GM21515 (cell line): Measurements from ENCODE around the gene MAGI3.
"Not testable (repeated sequence)": the region's sequence is repeated elsewhere in the genome, so short reads cannot be mapped to it uniquely, and the experiment has no call there.

Source experiments
- ATAC-seq: cut with Tn5 transposase; IDR thresholded peaks from one replicate; pipeline ENCODE4 v1.9.1; 2021; ENCODE audit not compliant: unreplicated experiment

MAGI3 gene

DNA sequence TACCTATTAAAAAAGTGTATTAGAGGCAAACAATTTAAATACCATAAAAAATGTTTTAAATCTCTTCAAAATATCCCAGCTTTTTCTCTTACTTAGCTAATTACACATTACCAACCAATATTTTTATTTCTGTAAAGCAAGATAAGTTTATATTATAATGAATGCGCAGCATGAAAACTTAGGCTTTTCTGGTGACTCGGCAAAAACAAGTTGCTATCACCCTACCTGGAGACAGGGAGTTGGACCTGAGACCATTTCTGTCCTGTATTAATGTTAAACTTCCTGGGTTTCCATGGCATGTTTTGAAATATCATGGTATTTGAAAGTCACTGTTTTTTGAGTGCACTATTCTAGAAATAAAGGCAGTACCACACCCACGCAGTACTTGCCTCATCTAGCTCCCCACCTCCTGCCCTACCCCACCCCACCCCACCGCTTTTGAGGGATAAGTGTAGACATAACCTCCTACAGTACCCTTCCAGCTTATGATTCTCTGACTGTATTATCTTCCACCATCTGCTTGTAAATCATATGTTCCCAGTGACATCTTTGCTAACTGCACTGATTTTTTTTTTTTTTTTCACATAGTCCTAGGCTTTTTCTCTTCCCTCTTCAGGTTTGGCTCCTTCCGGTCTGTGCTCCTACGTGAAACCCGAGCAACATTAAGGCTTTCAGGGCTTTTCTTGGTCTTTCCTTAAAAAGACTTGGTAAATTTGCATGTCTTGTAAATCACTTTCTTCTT is 291.5 kb downstream of the MAGI3 start:
- ATAC-seq = no peak

DNA sequence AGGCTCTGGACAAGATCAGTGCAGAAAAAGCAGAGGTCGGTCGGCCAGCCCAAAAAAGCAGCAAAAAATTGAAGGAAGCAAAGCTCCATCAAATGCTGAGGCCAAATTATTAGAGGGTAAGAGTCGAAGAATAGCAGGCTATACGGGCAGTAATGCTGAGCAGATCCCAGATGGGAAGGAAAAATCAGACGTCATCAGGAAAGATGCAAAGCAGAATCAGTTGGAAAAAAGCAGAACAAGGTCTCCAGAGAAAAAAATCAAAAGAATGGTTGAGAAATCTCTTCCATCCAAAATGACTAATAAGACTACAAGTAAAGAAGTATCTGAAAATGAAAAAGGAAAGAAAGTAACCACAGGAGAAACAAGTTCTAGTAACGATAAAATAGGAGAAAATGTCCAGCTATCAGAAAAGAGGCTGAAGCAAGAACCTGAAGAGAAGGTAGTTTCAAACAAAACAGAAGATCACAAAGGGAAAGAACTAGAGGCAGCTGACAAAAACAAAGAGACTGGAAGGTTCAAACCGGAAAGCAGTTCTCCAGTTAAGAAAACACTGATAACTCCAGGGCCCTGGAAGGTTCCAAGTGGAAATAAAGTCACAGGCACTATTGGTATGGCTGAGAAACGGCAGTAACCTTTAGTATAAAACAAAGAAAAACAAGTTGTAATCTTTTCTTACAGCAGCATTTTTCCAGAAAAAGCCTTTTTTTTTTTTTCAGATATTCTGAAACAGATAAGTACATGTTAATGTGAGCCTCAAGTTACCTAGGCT is 293.3 kb downstream of the MAGI3 start:
- ATAC-seq = no peak

DNA sequence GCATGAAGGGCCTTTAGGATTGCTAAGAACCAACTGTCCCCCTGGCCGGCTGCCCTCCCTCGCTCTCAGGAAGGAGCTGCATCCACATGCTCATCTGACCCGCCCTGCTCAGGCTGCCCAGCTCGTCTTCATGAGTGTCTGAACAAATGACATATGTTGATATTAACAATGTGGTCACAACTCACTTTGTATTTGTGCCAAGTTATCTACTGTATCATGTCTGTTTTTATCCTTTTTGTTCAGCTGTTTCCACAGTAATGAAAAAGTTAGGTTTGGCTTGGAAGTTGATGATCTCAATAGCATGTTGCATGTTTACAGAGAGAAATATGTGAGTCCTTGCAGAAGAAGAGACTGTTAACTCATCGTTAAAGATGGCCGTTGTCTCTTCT is 293.8 kb downstream of the MAGI3 start:
- no peak for ATAC-seq

DNA sequence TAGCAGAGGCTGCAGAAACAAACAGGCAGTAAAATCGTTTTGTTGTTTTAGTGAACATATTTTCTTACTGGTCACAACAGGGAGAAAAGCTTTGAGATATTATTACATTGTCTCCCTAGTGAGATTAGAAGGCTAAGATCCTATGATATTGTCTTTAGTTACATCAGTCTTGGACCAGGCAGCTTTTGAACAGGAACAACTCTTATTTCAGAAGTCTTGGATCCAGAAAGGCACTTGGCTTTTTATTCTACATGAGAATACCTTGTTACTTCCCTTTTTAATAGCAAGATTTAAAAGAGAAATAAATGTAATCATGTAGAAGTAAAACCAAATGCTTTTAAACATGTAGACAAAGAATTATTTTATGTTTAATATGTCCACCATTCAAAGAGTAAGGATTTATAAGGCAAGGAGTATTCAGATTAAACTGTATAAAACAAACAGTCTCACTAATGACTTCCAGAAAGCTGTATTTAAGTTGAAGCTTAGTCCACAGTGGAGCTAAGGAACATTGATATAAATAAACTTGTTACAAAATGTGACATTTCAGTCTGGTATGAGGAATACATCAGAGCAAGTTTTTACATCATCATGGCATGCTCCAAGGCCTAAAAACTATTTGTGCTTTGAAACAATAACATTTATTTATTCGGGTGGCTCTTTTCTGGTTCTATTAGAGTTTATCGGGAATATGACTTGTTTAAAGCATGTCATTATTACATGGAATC is 296.7 kb downstream of the MAGI3 start:
- no peak for ATAC-seq

DNA sequence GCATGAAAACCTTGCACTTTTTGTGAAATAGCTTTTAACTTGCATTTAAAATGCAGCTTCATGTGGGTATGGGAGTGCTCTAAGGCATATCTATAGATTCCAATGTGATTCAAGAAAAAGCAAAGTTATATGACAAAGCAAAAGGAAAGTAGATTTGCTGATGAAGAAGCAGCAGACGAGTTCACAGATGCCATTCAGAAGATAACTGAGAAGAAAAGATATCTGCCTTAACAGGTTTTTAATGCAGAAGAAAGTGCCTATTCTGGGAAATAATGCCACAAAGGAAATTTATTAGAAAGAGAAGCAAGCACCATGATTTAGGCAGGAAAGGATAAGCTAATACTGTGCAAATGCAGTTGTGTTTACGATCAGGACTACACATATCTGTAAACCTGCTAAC is 300.9 kb downstream of the MAGI3 start:
- ATAC-seq = no peak

DNA sequence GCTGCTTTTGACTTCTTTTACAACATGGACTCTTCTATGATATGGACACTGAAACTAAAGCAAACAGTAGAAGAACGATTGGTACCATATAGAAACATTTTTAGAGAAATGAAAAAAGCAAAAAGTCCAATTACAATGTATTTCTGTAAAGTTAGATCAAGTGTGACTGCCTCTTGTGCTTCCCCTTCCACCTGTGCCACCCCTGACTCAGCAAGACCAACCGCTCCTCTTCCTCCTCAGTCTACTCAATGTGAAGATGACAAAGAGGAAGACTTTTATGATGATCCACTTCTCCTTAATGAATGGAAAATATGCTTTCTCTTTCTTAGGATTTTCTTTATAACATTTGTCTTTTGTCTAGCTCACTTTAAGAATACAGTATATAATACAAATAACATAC is 302.0 kb downstream of the MAGI3 start:
- no peak for ATAC-seq

DNA sequence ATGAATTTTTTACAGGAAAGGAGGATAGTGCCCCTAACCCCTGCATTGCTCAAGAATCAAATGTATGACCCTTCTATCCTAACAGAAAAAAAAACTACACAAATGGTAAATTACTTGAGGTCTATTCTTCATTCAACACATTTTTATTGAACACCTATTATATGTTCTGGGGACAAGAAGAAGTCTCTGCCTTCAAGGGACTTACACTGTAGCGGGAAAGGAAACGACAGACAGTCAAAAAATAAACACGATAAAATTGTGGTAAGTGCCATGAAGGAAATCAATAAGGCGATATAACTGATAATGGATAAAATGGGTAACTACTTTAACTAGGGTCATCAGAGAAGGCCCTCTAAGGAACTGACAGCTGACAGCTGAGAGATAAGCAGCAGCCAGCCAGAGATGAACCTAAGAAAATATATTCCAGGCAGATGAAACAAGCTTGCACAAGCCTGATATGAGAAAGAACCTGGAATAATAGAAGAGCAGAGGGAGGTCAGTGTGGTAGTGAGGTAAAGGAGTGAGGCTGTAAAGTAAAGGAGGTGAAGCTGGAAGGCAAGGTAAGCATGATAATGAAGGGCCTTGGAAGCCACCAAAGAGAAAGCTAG is 302.6 kb downstream of the MAGI3 start:
- ATAC-seq = no peak

DNA sequence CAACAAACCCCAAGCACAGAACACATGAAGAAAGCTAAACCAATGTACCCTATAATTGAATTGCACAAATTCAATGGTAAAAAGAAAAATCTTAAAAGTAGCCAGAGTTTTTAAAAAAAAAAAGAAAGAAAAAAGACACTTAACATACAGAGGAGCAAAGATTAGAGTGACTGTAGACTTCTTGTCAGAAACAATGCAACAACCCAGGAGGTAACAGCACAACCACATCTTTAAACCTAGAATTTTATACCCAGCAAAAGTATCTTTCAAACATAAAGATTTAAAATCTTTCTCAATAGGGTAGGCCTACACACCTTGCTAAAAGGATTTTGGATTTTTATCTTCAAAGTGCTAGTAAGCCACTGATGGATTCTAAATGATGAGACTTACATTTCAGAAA is 304.6 kb downstream of the MAGI3 start:
- no peak for ATAC-seq

DNA sequence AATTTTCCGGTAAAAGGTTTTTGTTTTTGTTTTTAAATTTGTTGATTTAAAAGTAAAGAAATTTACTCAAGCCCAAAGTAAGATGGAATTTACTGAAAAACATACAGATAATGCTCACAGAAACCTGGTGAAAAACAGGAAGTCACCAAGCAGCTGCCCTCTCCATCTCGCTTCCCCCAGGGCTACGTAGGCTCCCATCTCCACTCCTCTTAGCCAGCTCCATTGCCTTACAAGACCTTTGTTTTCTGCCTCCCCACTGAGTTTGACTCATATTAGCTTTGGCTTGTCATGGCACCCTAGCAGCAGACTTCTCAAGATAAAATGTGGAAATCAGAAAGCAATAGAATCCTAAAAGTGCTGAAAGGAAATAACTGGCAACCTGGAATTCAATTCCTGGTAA is 311.1 kb downstream of the MAGI3 start:
- no peak for ATAC-seq

DNA sequence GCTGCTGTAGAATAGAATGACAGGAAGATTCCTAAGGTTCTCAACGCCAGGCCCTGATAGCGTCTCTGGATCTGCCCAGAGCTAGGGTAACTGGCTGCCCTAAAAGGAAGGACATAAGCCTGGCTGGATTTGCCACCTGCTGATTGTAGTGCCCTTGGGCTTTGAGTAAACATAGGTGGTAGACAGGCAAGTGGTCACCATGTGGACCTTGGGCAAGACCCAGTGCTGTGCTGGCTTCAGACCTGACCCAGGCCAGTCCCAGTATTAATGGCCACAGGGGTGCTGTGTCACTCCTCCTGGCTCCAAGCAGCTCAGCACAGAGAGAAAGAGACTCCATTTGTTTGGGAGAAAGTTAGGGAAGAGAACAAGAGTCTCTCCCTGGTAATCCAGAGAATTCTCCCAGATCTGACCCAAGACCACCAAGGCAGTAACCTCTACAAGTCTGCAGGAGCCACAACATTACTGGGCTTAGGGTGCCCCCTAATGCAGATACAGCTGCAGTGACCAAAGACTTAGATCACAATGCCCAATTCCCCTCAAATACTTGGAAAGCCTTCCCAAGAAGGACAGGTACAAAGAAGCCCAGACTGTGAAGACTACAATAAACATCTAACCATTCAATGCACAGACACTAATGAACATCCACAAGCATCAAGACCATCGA is 324.4 kb downstream of the MAGI3 start:
- ATAC-seq = no peak

DNA sequence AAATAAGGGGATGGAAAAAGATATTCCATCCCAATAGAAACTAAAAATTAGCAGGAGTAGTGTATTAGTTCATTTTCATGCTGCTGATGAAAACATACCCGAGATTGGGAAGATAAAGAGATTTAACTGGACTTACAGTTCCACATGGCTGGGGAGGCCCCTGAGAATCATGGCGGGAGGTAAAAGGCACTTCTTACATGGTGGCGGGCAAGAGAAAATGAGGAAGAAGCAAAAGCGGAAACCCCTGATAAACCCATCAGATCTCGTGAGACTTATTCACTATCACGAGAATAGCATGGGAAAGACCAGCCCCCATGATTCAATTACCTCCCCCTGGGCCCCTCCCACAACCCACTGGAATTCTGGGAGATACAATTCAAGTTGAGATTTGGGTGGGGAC is 327.2 kb downstream of the MAGI3 start:
- not testable (repeated sequence) for ATAC-seq

DNA sequence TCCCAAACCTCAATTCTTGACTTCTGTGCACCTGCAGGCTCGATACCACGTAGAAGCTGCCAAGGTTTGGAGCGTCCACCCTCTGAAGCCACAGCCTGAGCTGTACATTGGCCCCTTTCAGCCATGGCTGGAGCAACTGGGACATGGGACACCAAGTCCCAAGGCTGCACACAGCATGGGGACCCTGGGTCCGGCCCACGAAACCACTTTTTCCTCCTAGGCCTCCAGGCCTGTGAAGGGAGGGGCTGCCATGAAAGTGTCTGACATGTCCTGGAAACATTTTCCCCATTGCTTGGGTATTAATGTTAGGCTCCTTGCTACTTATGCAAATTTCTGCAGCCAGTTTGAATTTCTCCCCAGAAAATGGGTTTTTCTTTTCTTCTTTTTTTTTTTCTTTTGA is 328.3 kb downstream of the MAGI3 start:
- not testable (repeated sequence) for ATAC-seq

DNA sequence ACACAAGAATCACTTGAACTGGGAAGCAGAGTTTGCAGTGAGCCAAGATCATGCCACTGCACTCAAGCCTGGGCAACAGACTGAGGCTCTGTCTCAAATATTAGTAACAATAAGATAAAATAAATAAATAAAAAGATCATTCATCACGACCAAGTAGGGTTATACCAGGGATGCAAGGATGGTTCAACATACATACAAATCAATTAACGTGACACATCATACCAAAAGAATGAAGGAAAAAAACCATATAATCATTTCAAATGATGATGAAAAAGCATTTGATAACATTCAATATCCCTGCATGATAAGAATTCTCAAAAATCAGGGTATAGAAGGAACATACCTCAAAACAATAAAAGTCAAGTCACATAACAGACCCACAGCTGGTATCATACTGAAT is 330.7 kb downstream of the MAGI3 start:
- no peak for ATAC-seq

DNA sequence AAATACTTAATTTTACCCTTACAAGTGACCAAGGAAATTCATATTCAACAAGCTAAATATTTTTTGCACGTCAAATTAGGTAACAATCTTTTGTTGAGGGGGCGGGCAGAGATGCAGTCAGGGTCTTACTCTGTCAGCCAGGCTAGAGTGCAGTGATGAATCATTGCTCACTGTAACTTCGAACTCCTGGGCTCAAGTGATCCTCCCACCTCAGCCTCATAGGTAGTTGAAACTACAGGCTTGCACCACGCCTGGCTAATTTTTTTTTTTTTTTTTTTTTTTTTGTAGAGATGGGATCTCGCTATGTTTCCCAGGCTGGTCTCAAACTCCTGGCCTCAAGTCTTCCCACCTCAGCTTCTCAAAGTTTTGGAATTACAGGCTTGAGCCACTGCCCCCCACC is 342.5 kb downstream of the MAGI3 start:
- ATAC-seq = no peak

DNA sequence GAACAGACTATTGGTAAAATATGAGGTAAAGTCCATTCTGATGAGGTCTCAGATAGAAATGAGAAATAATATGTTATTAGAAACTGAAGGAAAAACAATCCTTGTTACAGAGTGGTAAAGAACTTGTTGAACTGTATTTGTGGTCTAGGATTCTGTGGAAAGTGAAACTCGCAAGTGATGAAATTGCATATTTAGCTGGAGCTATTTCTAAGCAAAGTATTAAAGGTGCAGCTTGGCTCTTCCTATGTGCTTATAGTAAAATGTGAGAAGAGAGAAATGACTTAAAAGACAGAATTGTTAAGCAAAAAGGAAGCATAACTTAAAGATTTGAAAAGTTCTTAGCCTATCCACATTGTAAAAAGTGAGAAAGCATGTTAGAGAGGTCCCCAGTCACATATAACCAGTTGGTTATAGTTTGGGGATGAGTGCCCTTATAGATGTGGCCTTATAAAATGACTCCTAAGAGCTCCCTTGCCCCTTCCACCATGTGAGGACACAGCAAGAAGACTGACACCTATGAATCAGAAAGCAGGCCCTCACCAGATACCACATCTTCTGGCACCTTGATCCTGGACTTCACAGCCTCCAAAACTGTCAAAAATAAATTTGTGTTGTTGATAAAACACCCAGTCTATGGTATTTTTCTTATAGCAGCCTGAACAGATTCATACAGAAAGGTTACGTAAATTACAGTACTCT is 344.2 kb downstream of the MAGI3 start:
- ATAC-seq = no peak
